GM23338 (cell line): ENCODE results near the gene PDE4D. TPM values are rescaled to one million over a fixed set of nuclear protein-coding genes. Genes with fewer than 3 reads are reported as not detected.

Experiments
- ATAC-seq: fragments of 200-7000 bp; cut with Tn5 transposase; 3 replicates; pipeline ENCODE4 v1.9.1; 2020
- DNase-seq: peaks from one replicate; pipeline ENCODE4 v3.0.0-alpha.2; 2015; ENCODE audit warnings: low spot score
- H2AFZ ChIP-seq: fragments of 200-600 bp; sonication (generic); 2 replicates; pipeline ENCODE4 v1.8.0; 2016; ENCODE audit warnings: antibody characterized with exemption, mild to moderate bottlenecking, moderate library complexity
- H3F3A ChIP-seq: fragments of 200-600 bp; sonication (generic); replicated peaks from 2 replicates; pipeline ENCODE4 v1.8.0; 2017; ENCODE audit warnings: antibody characterized with exemption, mixed run types, low read depth
- H3K27ac ChIP-seq: fragments of 200-600 bp; sonication (generic); 2 replicates; pipeline ENCODE4 v1.6.1; 2016; ENCODE audit warnings: low read depth
- H3K27me3 ChIP-seq: fragments of 200-600 bp; sonication (generic); 2 replicates; pipeline ENCODE4 v1.8.0; 2016; ENCODE audit warnings: mild to moderate bottlenecking, mixed run types, moderate library complexity; ENCODE audit not compliant: insufficient read depth
- H3K36me3 ChIP-seq: fragments of 200-600 bp; sonication (generic); 2 replicates; pipeline ENCODE4 v1.8.0; 2016; ENCODE audit warnings: mild to moderate bottlenecking; ENCODE audit not compliant: insufficient read depth
- H3K4me1 ChIP-seq: fragments of 200-600 bp; sonication (generic); 2 replicates; pipeline ENCODE4 v1.8.0; 2016; ENCODE audit warnings: mild to moderate bottlenecking, moderate library complexity; ENCODE audit not compliant: insufficient read depth
- H3K4me2 ChIP-seq: fragments of 200-600 bp; sonication (generic); 2 replicates; pipeline ENCODE4 v1.7.1; 2017; ENCODE audit warnings: mixed run types
- H3K4me3 ChIP-seq: fragments of 200-600 bp; sonication (generic); 2 replicates; pipeline ENCODE4 v1.6.1; 2016; ENCODE audit warnings: mixed run types
- H3K79me2 ChIP-seq: fragments of 200-600 bp; sonication (generic); replicated peaks from 2 replicates; pipeline ENCODE4 v1.8.0; 2017; ENCODE audit warnings: mild to moderate bottlenecking; ENCODE audit not compliant: insufficient read depth
- H3K9me2 ChIP-seq: fragments of 200-600 bp; sonication (generic); 2 replicates; pipeline ENCODE4 v1.8.0; 2017; ENCODE audit not compliant: insufficient read depth
- H4K20me1 ChIP-seq: fragments of 200-600 bp; sonication (generic); replicated peaks from 2 replicates; pipeline ENCODE4 v1.8.0; 2017; ENCODE audit warnings: mild to moderate bottlenecking; ENCODE audit not compliant: insufficient read depth
- H3K27ac Mint-ChIP-seq: 2 replicates; pipeline ENCODE4 v1.8.0; 2020; ENCODE audit warnings: inconsistent platforms, mild to moderate bottlenecking, moderate library complexity, mixed read lengths
- H3K27me3 Mint-ChIP-seq: 3 replicates; pipeline ENCODE4 v1.8.0; 2022; ENCODE audit warnings: low read depth, mild to moderate bottlenecking, moderate library complexity, mixed read lengths, inconsistent platforms; ENCODE audit not compliant: insufficient read depth, poor library complexity
- H3K36me3 Mint-ChIP-seq: 3 replicates; pipeline ENCODE4 v1.8.0; 2021; ENCODE audit warnings: low read depth, mild to moderate bottlenecking, inconsistent platforms, moderate library complexity, mixed read lengths
- H3K4me1 Mint-ChIP-seq: 3 replicates; pipeline ENCODE4 v1.8.0; 2020; ENCODE audit warnings: mild to moderate bottlenecking, inconsistent platforms, mixed read lengths
- H3K4me3 Mint-ChIP-seq: 3 replicates; pipeline ENCODE4 v1.8.0; 2021; ENCODE audit warnings: moderate library complexity, mild to moderate bottlenecking, inconsistent platforms, mixed read lengths
- H3K9me3 Mint-ChIP-seq: 3 replicates; pipeline ENCODE4 v1.8.0; 2020; ENCODE audit warnings: moderate library complexity, mild to moderate bottlenecking, inconsistent platforms, mixed read lengths
- CREB1 ChIP-seq: fragments of 250-450 bp; sonication (Bioruptor Pico); IDR thresholded peaks from 2 replicates; pipeline ENCODE4 v1.5.0; 2020; ENCODE audit warnings: low read depth, mild to moderate bottlenecking, moderate library complexity
- EZH2 ChIP-seq: fragments of 200-600 bp; sonication (generic); IDR thresholded peaks from one replicate; pipeline ENCODE4 v1.8.0; 2017; ENCODE audit warnings: antibody characterized with exemption, mild to moderate bottlenecking, low read depth; ENCODE audit not compliant: unreplicated experiment
- EZH2phosphoT487 ChIP-seq: fragments of 200-600 bp; sonication (generic); IDR thresholded peaks from one replicate; pipeline ENCODE4 v1.8.1; 2018; ENCODE audit warnings: antibody characterized with exemption; ENCODE audit not compliant: unreplicated experiment
- JUNB ChIP-seq: IDR thresholded peaks from one replicate; pipeline ENCODE4 v1.6.1; 2016; ENCODE audit warnings: antibody characterized with exemption; ENCODE audit not compliant: unreplicated experiment
- NANOG ChIP-seq: IDR thresholded peaks from 2 replicates; pipeline ENCODE4 v1.6.1; 2016; ENCODE audit warnings: antibody characterized with exemption, borderline replicate concordance
- STAT1 ChIP-seq: IDR thresholded peaks from one replicate; pipeline ENCODE4 v1.6.1; 2016; ENCODE audit warnings: antibody characterized with exemption; ENCODE audit not compliant: unreplicated experiment
- ZNF114 ChIP-seq: fragments of 250-450 bp; sonication (Bioruptor Pico); IDR thresholded peaks from 2 replicates; pipeline ENCODE4 v1.5.0; 2020; ENCODE audit warnings: mild to moderate bottlenecking, moderate library complexity
- polyA plus RNA-seq: library from polyadenylated mRNA; unstranded; fragments of >200 nt; fragmentation: Nextera tagmentation; extraction: Ambion mirVana; gene quantifications from 2 replicates; pipeline ENCODE4 v1.2.1, GENCODE V29; 2016
- total RNA-seq: library from RNA; depleted of rRNA; stranded (reverse); fragments of >200 nt; shearing (Covaris generic); gene quantifications from 2 replicates; pipeline ENCODE4 v1.2.3, GENCODE V29; 2014
- TF ChIP-seq, protein P1 (sequence below): IDR thresholded peaks from 2 replicates; pipeline ENCODE4 v1.6.1; 2016; ENCODE audit warnings: antibody characterized with exemption
- TF ChIP-seq, protein P2 (sequence below): IDR thresholded peaks from one replicate; pipeline ENCODE4 v1.6.1; 2018; ENCODE audit warnings: antibody characterized with exemption; ENCODE audit not compliant: unreplicated experiment
- TF ChIP-seq, protein P3 (sequence below), 2 experiments: fragments of 200-600 bp in 1 of 2; sonication (generic) in 1 of 2; conservative IDR thresholded peaks; 2 replicates each; pipeline versions ENCODE4 v1.5.1 to v1.6.1; 2016 to 2017; ENCODE audit warnings: antibody characterized with exemption in 2 of 2, low read depth in 2 of 2, mild to moderate bottlenecking in 2 of 2, moderate library complexity in 1 of 2

PDE4D gene
- total and polyA plus RNA-seq, 2 experiments from 2014 or later, result 2.1 to 4.7 TPM

DNA sequence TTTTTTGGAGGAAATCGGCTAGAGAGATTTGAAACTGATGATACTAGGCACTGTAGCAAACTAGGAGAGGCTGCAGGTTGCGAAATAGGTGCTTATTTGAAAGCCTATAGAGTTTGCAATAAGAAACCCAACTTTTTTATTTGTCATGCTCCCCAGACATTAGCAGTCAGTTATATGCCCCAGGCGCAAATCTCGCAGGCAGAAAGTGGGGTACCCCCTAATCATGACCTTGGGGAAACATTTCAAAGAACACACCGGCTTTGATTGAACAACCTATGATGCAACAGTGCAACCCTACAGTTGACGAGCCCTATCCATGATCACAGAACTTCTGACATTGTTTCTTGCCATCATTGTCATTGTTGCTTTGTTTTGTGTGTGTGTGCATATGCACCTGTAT, 800.2 kb downstream of the PDE4D start (continued):
- TF ChIP-seq NANOG (no peak), ZNF114 (no peak)
- TF ChIP-seq, protein P1, sequence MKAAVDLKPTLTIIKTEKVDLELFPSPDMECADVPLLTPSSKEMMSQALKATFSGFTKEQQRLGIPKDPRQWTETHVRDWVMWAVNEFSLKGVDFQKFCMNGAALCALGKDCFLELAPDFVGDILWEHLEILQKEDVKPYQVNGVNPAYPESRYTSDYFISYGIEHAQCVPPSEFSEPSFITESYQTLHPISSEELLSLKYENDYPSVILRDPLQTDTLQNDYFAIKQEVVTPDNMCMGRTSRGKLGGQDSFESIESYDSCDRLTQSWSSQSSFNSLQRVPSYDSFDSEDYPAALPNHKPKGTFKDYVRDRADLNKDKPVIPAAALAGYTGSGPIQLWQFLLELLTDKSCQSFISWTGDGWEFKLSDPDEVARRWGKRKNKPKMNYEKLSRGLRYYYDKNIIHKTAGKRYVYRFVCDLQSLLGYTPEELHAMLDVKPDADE, result no peak
- TF ChIP-seq, protein P2, sequence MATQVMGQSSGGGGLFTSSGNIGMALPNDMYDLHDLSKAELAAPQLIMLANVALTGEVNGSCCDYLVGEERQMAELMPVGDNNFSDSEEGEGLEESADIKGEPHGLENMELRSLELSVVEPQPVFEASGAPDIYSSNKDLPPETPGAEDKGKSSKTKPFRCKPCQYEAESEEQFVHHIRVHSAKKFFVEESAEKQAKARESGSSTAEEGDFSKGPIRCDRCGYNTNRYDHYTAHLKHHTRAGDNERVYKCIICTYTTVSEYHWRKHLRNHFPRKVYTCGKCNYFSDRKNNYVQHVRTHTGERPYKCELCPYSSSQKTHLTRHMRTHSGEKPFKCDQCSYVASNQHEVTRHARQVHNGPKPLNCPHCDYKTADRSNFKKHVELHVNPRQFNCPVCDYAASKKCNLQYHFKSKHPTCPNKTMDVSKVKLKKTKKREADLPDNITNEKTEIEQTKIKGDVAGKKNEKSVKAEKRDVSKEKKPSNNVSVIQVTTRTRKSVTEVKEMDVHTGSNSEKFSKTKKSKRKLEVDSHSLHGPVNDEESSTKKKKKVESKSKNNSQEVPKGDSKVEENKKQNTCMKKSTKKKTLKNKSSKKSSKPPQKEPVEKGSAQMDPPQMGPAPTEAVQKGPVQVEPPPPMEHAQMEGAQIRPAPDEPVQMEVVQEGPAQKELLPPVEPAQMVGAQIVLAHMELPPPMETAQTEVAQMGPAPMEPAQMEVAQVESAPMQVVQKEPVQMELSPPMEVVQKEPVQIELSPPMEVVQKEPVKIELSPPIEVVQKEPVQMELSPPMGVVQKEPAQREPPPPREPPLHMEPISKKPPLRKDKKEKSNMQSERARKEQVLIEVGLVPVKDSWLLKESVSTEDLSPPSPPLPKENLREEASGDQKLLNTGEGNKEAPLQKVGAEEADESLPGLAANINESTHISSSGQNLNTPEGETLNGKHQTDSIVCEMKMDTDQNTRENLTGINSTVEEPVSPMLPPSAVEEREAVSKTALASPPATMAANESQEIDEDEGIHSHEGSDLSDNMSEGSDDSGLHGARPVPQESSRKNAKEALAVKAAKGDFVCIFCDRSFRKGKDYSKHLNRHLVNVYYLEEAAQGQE, result no peak

DNA sequence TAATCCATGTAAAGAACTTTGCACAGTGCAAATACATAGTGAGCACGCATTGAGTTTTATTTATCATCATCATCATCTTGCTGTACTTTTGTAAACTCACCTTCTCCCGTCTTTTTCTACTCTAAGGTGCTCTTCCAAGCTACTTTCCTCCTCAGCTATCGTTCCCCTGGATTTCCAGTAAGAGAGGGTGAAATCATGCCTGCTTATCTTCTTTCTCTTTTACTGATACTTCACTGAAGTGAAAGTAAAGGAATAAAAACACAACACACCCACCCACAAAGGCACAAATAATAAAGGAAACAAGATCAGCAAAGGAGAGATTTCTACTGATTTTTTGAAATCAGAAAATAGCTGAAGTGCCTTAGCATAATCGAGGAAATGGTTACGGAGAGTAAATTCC, 800.8 kb downstream of the PDE4D start:
- H2AFZ ChIP-seq, result peak overlapping the region; percentile 64; the same call in 1 of the 2 replicates
- no peaks in the 10 kb centered on the region for H3K36me3 ChIP-seq
- ATAC-seq (no peak), DNase-seq (no peak)
- Mint-ChIP-seq H3K4me3 (no peak overlapping the region), H3K9me3 (no peaks in the 10 kb centered on the region), H3K4me1 (peaks cover 8% of the 10 kb centered on the region), H3K27me3 (peaks cover 2% of the 10 kb centered on the region), H3K27ac (peak overlapping the region; percentile 42; the same call in 1 of the 2 replicates), H3K36me3 (no peaks in the 10 kb centered on the region)
- H3K79me2 ChIP-seq, result no peaks in the 10 kb centered on the region
- peaks cover 10% of the 10 kb centered on the region; the same call in 1 of the 2 replicates for H3K4me1 ChIP-seq
- no peaks in the 10 kb centered on the region for H3K9me2 ChIP-seq
- no peaks in the 10 kb centered on the region for H3F3A ChIP-seq
- no peaks in the 10 kb centered on the region for H3K27me3 ChIP-seq
- no peak overlapping the region for H3K4me2 ChIP-seq
- no peak overlapping the region for H3K27ac ChIP-seq
- H4K20me1 ChIP-seq, result no peaks in the 10 kb centered on the region
- no peak overlapping the region for H3K4me3 ChIP-seq
- TF ChIP-seq JUNB (no peak), EZH2 (no peak), STAT1 (no peak), EZH2phosphoT487 (no peak), ZNF114 (no peak), CREB1 (CRISPR knock-in tag) (no peak)
- TF ChIP-seq, protein P2, result no peak
- TF ChIP-seq, protein P3, sequence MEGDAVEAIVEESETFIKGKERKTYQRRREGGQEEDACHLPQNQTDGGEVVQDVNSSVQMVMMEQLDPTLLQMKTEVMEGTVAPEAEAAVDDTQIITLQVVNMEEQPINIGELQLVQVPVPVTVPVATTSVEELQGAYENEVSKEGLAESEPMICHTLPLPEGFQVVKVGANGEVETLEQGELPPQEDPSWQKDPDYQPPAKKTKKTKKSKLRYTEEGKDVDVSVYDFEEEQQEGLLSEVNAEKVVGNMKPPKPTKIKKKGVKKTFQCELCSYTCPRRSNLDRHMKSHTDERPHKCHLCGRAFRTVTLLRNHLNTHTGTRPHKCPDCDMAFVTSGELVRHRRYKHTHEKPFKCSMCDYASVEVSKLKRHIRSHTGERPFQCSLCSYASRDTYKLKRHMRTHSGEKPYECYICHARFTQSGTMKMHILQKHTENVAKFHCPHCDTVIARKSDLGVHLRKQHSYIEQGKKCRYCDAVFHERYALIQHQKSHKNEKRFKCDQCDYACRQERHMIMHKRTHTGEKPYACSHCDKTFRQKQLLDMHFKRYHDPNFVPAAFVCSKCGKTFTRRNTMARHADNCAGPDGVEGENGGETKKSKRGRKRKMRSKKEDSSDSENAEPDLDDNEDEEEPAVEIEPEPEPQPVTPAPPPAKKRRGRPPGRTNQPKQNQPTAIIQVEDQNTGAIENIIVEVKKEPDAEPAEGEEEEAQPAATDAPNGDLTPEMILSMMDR (conservative IDR thresholded peaks at IDR 0.05; ENCODE audit: low read depth in 2 of 2), result no peak
